OCI-LY3 (cell line): ENCODE results near the gene NXT2.

ENCODE experiments used
- CTCF ChIP-seq: fragments of 200-600, 300-600 bp; sonication (generic); IDR thresholded peaks from 2 replicates; pipeline ENCODE4 v1.5.1; 2014; ENCODE audit warnings: antibody characterized with exemption, low read length, low read depth
- EZH2phosphoT487 ChIP-seq: fragments of 200-600 bp; shearing (Covaris generic); IDR thresholded peaks from 2 replicates; pipeline ENCODE4 v1.6.1; 2018; ENCODE audit warnings: antibody characterized with exemption, mixed run types, low read depth

GRCh38 chrX:109511113-109511512, 25.5 kb upstream of the NXT2 start:
- no peak for TF ChIP-seq CTCF
- no peak for TF ChIP-seq EZH2phosphoT487
